Astrocyte (in vitro differentiated cells and primary cell): ENCODE results near the gene PCDHGB6.

ENCODE experiments used
- EZH2 ChIP-seq: IDR thresholded peaks from 2 replicates; pipeline ENCODE4 v1.6.1; 2012; ENCODE audit warnings: mild to moderate bottlenecking, low read length, inconsistent platforms; ENCODE audit not compliant: insufficient read depth
- TF ChIP-seq, protein P1 (sequence below): IDR thresholded peaks from 2 replicates; pipeline ENCODE4 v1.5.1; 2011; ENCODE audit warnings: low read depth, mild to moderate bottlenecking, inconsistent platforms, low read length, moderate library complexity; ENCODE audit not compliant: insufficient read depth

DNA sequence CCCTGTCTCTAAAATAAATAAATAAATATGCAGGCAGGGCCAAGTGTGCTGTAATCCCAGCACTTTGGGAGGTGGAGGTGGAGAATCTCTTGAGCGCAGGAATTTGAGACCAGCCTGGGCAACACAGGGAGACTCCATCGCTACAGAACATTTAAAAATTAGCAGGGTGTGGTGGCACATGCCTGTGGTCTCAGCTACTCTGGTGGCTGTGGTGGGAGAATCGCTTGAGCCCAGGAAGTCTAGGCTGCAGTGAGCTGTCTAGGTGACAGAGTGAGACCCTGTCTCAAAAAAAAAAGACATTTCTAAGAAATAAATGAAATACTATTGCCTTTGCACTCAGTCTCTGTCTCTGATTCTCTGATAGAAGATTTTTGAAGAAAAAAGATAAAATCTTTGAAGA is 3.8 kb downstream of the PCDHGB6 start:
- TF ChIP-seq, protein P1, sequence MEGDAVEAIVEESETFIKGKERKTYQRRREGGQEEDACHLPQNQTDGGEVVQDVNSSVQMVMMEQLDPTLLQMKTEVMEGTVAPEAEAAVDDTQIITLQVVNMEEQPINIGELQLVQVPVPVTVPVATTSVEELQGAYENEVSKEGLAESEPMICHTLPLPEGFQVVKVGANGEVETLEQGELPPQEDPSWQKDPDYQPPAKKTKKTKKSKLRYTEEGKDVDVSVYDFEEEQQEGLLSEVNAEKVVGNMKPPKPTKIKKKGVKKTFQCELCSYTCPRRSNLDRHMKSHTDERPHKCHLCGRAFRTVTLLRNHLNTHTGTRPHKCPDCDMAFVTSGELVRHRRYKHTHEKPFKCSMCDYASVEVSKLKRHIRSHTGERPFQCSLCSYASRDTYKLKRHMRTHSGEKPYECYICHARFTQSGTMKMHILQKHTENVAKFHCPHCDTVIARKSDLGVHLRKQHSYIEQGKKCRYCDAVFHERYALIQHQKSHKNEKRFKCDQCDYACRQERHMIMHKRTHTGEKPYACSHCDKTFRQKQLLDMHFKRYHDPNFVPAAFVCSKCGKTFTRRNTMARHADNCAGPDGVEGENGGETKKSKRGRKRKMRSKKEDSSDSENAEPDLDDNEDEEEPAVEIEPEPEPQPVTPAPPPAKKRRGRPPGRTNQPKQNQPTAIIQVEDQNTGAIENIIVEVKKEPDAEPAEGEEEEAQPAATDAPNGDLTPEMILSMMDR = no peak
- no peak for TF ChIP-seq EZH2
